Activated naive CD4-positive, alpha-beta T cell treated with Interleukin-2 at 50 U/mL for 16 hours (primary cell): ENCODE measurements around the gene REEP2.

ENCODE experiments used
- DNase-seq: peaks from one replicate; pipeline ENCODE4 v3.0.0-alpha.2; 2020

The REEP2 gene

DNA sequence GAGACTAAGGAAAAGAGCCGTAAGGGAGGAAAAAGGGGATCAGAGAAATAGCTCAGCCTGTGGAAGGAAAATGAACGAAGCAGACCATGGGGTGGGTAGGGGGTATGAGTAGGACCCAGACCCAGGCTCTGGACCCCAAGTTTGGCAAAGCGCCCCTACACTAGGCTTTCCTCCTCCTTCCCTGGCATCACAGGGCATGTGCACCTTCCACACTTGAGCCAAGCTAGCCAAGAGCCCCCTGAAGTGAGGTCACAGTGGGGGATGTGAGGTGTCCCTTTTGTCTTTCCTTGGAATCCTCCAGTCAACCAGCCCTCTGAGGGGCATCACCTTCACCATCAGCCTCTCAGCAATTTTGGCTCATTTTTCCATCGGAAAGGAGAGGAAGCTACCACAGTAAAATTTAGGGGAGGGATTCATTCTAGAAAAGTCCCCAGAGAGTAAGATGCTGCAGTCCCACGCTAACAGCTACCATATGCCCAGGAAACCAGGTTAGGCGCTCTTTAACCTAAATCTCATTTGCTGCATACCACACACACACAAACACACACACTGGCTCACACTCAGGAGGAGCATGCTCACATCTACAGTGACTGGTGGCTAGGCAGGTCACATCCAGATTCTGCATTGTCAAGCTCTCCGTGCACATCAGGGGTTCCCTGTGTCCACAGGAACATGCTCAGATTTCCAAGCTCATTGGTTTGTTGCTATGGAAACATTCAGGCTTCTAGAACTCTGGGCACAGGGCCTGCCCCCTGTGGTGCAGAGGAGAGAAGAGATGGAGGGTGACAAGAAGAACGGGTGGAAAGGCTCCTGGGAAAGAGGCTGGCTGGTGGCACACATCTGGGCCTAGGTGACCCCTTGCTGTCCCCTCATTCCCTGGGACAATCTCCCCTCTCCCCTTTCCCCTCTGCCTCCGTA is 9.9 kb downstream of the REEP2 start:
- DNase-seq: no peak

GRCh38 chr5:138449501-138450239 is 10.8 kb downstream of the REEP2 start:
- peak; percentile 86 for DNase-seq

- DNase-seq: no peak
Measured at GRCh38 chr5:138450971-138451370, 12.1 kb downstream of the REEP2 start.

- DNase-seq: no peak
Measured at GRCh38 chr5:138452720-138453119, 13.9 kb downstream of the REEP2 start.

DNA sequence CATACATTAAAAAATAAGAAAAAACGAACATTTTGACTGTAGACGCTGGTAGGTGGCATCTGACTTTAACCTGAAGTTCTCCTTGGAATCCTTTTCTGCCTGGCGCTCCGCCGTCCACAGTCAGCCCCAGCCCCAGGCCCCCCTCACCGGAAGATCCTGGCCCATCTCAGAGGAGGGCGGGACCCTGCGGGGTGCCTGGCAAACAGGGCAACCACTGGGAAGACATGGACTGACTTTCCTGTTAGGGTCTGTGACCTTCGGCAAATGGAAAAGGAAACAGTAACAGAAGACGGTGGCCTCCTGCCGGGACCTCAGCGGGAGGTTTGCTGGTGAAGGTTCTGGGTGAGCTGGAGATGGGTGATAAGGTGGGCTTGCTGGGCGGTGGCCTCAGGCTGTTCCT is 14.7 kb downstream of the REEP2 start:
- DNase-seq: no peak

- no peak for DNase-seq
Measured at GRCh38 chr5:138454121-138454520, 15.3 kb downstream of the REEP2 start.

- no peak for DNase-seq
Measured at GRCh38 chr5:138455232-138455930, 16.5 kb downstream of the REEP2 start.

GRCh38 chr5:138457531-138458275 is 18.8 kb downstream of the REEP2 start:
- no peak for DNase-seq

GRCh38 chr5:138458384-138458783 is 19.5 kb downstream of the REEP2 start:
- no peak for DNase-seq

- no peak for DNase-seq
Measured at GRCh38 chr5:138458856-138459255, 20.0 kb downstream of the REEP2 start.

DNA sequence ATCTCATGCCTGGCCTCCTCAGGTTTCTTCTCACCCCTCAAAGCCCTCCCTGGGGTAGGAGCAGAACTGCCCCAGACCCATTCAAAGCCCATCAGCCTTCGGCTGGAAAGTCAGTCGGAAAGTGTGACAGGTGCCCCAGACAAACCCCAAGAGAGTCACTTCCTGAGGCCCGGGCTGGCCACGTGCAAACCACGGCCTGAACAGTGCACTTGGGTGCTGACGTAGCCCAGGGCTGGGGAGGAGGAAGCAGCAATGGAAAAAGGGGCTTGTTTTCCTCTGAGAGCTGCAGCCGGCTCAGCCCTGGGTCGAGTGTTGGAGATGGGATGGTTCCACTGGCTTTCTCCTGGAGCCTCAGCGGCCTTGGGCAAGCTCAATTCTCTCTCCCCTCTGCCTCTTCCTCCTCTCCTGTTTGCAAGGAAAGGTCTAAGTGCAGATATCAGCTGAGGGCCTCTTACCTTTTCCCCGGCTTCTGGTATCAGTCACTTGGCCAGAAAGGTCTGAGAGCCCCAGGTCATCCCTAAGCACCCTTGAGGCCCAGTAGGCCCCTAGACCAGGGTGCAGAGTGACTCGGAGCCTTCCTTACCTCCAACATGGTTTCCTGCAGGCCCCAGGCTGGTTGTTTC is 20.6 kb downstream of the REEP2 start:
- peak; percentile 86 for DNase-seq

- no peak for DNase-seq
Measured at GRCh38 chr5:138460032-138460693, 21.3 kb downstream of the REEP2 start.

GRCh38 chr5:138461343-138462125 is 22.7 kb downstream of the REEP2 start:
- DNase-seq: no peak

DNA sequence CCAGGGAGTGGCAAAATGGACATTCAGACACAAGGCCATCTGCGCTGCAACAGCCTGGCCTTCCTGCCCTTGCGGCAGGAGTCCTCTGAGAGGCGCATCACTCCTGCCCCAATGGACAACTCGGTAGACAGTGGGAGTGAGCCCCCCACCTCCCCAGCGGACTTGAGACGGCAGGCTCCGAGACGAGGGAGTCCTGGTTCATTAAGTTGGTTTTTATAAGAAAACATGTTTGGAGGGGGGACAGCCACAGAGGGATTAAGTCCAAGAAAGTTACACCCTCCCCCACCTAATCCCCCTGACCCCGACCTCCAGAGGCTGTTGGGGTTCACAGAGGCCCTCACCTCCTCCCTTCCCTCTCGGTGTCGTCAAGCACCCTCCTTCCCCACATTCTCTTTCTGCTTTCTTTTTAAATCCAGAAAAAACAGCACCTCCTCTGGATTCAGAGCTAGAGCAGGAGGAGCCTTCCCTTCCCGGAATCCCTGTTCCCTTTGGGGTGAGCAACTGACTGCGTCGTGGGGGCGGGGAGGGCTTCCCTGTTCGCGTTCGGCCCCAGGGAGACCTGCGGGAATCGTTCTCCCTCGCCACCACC is 24.7 kb downstream of the REEP2 start:
- DNase-seq: no peak

- peak; percentile 93 for DNase-seq
Measured at GRCh38 chr5:138464008-138464387, 25.1 kb downstream of the REEP2 start.

DNA sequence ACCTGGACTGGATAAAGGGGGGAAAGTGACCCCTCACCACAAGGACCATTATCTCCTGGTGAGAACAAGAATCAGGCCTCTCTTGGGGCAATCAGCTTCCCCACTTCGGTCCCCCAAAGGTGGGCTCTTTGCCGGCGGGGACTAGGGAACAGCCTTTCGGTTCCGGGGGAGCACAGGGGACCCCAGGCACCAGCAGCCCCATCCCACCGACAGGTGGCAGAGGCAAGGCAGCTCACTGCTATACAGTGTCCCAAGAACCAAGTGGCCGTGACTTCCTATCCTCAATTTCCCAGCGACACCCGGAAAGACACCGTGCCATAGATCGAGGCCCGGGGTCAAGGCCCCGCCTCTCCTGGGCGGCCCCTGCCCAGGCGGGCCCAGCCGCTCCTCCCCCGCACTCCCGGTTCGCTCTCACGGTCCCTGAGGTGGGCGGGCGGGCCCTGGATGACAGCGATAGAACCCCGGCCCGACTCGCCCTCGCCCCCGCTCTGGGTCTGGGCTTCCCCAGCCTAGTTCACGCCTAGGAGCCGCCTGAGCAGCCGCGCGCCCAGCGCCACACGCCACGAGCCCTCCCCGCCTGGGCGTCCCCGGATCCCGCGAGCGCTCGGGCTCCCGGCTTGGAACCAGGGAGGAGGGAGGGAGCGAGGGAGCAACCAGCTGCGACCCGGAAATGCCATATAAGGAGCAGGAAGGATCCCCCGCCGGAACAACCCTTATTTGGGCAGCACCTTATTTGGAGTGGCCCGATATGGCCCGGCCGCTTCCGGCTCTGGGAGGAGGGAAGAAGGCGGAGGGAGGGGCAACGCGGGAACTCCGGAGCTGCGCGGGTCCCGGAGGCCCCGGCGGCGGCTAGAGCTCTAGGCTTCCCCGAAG is 25.8 kb downstream of the REEP2 start:
- DNase-seq: peak; percentile 95

DNA sequence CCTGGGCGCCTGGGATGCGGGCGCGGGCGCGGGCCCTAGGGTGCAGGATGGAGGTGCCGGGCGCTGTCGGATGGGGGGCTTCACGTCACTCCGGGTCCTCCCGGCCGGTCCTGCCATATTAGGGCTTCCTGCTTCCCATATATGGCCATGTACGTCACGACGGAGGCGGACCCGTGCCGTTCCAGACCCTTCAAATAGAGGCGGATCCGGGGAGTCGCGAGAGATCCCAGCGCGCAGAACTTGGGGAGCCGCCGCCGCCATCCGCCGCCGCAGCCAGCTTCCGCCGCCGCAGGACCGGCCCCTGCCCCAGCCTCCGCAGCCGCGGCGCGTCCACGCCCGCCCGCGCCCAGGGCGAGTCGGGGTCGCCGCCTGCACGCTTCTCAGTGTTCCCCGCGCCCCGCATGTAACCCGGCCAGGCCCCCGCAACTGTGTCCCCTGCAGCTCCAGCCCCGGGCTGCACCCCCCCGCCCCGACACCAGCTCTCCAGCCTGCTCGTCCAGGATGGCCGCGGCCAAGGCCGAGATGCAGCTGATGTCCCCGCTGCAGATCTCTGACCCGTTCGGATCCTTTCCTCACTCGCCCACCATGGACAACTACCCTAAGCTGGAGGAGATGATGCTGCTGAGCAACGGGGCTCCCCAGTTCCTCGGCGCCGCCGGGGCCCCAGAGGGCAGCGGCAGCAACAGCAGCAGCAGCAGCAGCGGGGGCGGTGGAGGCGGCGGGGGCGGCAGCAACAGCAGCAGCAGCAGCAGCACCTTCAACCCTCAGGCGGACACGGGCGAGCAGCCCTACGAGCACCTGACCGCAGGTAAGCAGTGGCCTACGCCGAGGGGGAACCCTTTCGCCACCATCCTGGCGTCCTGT is 26.6 kb downstream of the REEP2 start, which contains the start of gene EGR1:
EGR1 (plus strand) TSS at position 219 of the 864 bp plus-strand sequence; CDS start at position 502, 283 bp downstream.
- peak; percentile 94 for DNase-seq
